Adrenal gland (tissue), 5 donors: Measurements from ENCODE around the gene AP2A2.

Experiments used
- CTCF ChIP-seq, 6 experiments: fragments of 450-650 bp in 4 of 6; fragments of 200-600 bp in 2 of 6; sonication (generic) in 1 of 6; IDR thresholded peaks; 1 replicate in 5 of 6; 2 replicates in 1 of 6; pipeline versions ENCODE4 v1.5.1 to v1.8.0; 2016 to 2021; ENCODE audit warnings: antibody characterized with exemption in 6 of 6, mild to moderate bottlenecking in 2 of 6, moderate library complexity in 1 of 6
- POLR2A ChIP-seq, 2 donors: fragments of 450-650 bp; IDR thresholded peaks; one replicate each; pipeline ENCODE4 v1.6.1; 2017; ENCODE audit warnings: antibody characterized with exemption in 2 of 2, mild to moderate bottlenecking in 2 of 2, moderate library complexity in 1 of 2
- donor health status: DM: no; HTN: no; CAD: no.

GRCh38 chr11:940496-941135 lies 14.9 kb downstream of the AP2A2 start:
- TF ChIP-seq CTCF (IDR thresholded peaks at IDR 0.05) (no peak), POLR2A (IDR thresholded peaks at IDR 0.05) (no peak)
